Stimulated activated CD4-positive, alpha-beta T cell treated with anti-CD3 and anti-CD28 coated beads, Interleukin-1b, Interleukin-23, amount 100 ng/mL, for 48 hours (primary cell): ENCODE measurements around the gene ITGA6.
"Not testable (repeated sequence)": the region's sequence is repeated elsewhere in the genome, so short reads cannot be mapped to it uniquely, and the experiment has no call there.

ENCODE experiments used
- DNase-seq: peaks from one replicate; pipeline ENCODE4 v3.0.0-alpha.2; 2020

Gene ITGA6

DNA sequence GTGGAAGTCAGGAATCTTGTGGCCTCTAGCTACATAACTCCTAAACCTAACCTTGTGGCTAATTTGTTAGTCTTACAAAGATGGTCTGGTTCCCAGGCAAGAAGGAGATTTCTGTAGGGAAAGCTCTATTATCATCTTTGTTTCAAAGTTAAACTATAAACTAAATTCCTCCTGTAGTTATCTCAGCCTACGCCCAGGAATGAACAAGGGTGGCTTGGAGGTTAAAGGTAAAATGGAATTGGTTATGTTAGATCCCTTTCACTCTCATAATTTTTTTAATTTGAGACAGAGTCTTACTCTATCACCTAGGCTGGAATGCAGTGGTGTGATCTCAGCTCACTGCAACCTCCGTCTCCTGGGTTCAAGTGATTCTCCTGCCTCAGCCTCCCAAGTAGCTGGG lies 103.9 kb downstream of the ITGA6 start:
- no peak for DNase-seq

- DNase-seq = not testable (repeated sequence)
Measured at GRCh38 chr2:172532461-172532860, 105.1 kb downstream of the ITGA6 start.

GRCh38 chr2:172533687-172534086 lies 106.3 kb downstream of the ITGA6 start:
- DNase-seq = no peak

DNA sequence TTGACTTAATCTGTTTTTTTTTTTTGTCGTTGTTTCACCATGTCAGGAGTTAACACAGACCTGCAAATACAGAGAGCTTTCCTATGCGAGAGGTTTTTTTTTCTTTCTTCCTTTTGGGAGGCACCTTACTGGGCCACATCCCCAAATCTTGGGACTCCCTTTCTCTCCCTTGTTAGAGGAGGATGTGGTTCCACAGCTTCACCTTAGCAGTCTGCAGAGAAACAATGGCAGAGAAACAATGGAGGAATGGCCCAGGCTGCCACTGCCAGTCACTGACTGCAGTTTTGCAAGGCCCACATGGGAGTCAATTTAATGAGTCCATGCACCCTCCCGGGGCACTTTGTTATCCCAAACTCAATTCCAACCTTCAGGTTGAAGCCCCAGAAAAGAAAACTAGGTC lies 107.7 kb downstream of the ITGA6 start:
- no peak for DNase-seq

- not testable (repeated sequence) for DNase-seq
Measured at GRCh38 chr2:172537851-172538250, 110.5 kb downstream of the ITGA6 start.

- DNase-seq = no peak
Measured at GRCh38 chr2:172539767-172540166, 112.4 kb downstream of the ITGA6 start.

DNA sequence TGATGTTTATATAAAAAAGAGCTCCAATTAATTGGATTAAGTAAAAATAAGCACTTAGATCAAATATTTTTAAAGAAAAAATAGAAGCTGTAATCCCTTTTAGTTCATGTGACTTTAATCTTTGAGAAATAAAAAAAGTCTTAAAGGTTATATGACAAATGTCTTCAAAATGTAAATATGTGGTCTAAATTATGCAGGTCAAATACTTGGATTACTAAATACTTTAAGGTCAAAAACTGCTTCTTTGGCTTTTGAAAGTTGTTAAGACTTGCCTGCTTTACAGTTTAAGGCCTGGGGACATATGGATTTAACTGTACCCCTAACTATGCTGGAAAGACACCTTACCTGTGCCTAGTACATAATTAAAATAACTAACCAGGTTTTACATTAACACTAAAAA lies 113.0 kb downstream of the ITGA6 start:
- no peak for DNase-seq

- no peak for DNase-seq
Measured at GRCh38 chr2:172545408-172546075, 118.2 kb downstream of the ITGA6 start.

- DNase-seq = no peak
Measured at GRCh38 chr2:172549131-172549530, 121.7 kb downstream of the ITGA6 start.

GRCh38 chr2:172549802-172550201 lies 122.4 kb downstream of the ITGA6 start:
- DNase-seq = not testable (repeated sequence)

GRCh38 chr2:172550419-172550818 lies 123.0 kb downstream of the ITGA6 start:
- no peak for DNase-seq

DNA sequence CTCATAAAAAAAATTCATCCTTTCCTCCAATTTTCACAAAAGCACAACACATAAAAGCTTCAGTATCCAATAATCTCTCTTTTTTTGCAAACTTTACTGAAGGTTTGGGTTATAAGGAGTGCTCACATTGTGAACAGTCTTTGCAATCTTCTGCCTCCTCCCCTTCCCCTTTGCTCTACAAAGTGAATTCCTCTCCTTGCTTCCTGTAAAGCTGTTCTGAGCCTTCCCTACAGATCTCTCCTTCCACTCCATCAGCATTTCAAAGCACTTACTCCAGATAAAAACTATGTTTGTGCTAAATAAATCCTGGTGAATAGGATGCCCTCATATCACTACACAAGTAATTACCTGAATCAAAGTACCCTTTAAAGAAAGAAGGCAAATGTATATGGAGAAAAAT lies 123.9 kb downstream of the ITGA6 start:
- DNase-seq = no peak

DNA sequence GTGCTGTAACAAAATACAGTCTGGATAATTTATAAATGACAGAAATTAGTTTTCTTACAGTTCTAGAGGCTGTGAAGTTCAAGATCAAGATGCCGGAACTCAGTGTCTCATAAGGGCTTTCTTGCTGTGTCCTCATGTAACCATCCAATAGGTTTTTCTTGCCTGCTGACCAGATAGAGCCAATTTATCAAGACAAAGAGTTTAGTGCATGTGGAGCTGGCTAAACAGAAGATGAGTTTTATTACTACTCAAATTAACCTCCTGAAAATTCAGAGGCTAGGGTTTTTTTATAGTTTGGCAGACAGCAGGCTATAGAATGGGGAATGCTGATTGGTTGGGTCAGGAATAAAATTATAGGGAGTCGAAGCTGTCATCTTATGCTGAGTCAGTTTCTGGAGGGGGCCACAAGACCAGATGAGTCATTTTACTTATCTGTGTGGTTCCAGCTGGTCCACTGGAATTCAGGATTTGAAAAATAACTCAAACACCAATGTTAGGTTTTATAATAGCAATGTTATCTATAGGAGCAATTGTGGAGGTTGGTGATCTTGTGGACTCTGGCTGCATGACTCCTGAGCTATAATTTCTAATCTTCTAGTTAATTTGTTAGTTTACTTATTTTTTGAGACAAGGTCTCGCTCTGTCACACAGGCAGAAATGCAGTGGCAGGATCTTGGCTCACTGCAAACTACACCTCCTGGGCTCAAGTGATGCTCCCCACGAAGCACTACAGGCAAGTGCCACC lies 125.3 kb downstream of the ITGA6 start:
- no peak for DNase-seq

GRCh38 chr2:172554352-172555271 lies 127.2 kb downstream of the ITGA6 start:
- DNase-seq = no peak

DNA sequence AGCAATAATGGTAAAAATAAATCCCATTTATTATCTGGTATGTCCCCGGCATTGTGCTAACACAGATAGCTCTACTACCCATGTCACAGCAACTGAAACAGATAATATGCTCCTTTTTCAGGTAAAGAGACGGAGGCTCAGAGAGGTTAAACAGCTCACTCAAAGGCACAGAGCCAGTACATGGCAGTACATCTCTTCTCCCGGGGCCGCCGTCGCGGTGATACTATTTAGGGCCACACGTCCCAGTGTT lies 127.8 kb downstream of the ITGA6 start:
- DNase-seq = no peak
